Stimulated activated CD4-positive, alpha-beta T cell treated with anti-CD3 and anti-CD28 coated beads, Interleukin-4, amount 100 ng/mL, for 24 hours (primary cell): ENCODE results near the gene METTL23.

Experiments used
- DNase-seq: peaks from one replicate; pipeline ENCODE4 v3.0.0-alpha.2; 2020

Gene METTL23, protein sequence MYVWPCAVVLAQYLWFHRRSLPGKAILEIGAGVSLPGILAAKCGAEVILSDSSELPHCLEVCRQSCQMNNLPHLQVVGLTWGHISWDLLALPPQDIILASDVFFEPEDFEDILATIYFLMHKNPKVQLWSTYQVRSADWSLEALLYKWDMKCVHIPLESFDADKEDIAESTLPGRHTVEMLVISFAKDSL

DNA sequence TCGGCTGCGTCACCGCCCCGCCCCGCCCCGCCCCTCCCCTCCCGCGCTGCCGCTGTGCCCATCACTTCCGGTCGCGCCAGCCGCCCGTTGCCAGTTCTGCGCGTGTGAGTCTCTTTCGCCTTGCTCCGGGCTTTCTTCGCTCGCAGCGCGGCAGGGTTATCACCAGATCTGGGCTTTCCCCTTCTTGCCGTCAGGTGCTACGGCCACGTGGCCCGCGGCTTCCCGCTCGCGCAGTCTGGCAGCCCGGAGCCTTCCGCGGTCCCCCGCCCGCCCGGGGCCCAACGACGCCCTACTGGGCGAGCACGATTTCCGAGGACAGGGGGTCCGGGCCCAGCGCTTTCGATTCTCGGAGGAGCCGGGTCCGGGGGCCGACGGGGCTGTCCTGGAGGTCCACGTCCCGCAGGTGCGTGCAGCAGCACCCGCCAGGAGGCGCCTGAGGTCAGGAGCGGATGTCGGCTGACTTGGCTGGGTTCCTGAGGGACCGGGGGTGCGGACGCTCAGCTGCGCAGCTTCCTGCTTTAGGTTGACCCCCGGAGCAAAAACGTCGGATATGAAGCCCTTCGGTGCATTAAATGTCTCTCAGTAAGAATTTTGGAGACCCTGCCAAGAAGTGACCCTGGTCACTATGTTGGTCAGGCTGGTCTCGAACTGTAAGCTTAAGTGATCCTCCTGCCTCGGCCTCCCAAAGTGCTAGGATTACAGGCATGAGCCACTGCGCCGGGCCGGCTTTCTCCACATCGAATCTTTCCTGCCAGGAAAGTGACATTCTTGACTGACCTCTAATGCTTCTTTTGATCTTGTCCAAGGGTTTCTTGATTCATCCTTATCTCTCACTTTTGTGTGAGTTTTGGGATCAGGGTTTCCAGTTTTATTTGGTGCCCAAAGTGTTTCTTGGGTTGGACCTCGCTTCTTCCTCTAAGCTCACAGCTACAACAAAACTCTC lies at the start of gene METTL23:
Gene METTL23 (plus strand): TSS at position 64 of the 943 bp plus-strand sequence. CDS start 2,872 bp downstream, outside the sequence.
- DNase-seq = peak; percentile 82

DNA sequence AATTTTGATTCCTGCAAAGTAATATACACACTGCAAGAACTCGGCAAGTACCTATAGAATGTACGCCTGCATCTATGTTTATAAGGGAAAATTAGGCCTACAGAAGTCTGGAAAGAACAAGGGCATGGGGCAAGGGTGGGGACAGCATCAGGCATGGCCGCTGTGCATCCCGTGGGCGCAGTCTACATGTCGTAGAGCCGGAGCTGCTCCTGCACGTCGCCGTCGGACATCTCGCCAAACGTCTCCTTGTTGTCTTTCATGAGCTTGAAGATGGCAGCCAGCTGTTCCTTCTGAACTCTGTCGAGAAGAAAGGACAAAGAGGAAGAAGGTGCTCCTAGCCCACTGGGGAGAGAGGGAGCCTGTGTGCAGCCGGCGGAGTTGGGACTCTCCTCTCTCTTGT lies 49.2 kb upstream of the METTL23 start:
- no peak for DNase-seq

DNA sequence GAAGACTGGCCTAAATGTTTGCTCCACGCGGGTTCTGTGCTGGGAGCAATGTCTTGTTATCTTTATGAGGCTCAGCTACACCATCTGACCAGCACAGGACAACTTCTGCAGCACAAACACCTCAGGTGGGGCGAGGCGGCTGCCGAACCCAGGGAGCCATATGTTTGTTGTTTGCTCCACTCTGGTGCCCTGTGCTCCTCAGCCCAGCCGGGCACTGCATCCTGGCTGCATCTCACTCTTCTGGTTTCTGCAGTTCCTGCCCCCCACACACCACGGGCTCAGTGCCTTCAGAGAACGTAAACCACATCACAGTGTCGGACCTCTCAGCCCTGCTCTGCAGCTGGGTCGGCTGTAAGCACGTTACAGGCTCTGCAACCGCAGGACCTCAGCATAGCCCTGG lies 48.3 kb upstream of the METTL23 start:
- peak; percentile 20 for DNase-seq

DNA sequence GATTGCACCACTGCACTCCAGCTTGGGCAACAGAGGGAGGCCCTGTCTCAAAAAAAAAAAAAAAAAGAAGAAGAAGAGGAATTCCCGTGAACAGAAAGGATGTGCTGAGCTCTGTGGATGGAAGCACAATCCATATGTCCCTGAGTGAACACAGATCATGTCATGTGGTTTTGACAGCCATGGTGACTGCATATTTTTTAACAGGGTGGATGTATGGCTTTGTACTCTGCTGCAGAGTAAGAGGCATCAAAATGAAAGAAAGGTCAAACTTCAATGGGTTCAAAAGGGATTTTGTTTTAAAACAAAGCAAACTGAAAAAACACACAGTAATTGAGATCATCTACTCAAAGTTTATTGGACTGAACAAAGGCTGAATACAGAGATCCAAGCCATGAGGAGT lies 47.4 kb upstream of the METTL23 start:
- DNase-seq = no peak

DNA sequence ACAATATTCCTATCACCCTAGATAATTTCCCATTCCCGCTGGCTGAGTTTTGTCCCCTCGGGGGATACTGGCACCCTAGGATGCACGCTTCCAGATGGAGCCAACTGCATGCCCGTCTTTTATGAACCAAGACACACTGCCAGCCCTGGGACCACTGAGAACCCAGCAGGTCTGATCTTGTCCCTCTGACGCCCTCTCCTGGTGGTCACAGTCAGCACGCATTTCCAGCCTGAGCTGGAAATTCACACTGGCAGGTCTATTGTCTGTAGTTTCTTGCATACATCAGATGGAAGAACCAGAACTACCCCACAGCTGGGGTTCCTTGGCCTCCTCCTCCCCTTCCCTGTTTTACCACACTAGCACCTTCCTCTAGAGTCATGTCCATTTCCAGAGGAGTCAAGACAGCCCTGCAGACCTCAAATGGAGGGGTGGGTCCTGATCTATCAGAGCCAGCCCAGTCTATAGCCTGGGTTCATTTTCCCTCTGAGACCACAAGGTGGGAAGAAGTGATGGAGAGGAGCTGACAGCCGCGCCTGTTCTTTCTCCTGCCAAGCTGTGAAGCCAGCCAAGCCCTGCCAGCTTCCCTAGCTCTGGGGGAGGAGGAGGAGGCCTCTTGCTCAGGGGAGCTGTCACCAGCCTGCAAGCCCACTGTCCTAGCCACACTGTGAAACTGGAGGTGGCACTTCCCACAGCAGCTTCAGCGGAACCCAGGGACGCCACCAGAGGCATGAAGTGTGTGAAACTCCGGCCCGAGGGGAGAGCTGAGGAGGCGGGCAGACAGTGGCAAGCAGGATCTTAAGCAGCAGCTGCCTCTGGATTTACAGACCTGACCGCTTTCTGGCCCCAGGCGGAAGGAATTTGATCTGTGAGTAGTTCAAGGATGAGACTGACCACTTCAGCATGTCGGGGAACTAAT lies 45.2 kb upstream of the METTL23 start:
- peak; percentile 66 for DNase-seq

DNA sequence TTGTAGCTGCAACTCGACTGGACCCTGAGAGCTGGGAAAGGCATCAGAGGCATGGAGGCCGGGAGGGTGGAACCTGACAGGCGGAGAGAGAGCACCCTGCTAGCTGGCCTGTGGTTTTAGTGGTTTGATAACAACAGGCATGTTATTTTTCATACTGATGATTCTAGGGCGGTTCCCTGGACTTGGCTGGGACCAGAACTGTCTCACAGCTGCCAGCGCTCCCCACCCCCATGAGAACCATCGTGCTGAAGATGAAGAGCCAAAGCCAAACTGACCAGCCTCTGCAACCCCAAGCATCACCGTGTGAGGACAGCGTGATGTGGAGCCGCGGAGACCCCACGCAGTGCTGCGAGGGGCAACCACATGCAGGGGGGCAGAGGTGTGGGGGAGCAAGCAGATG lies 44.3 kb upstream of the METTL23 start:
- no peak for DNase-seq

DNA sequence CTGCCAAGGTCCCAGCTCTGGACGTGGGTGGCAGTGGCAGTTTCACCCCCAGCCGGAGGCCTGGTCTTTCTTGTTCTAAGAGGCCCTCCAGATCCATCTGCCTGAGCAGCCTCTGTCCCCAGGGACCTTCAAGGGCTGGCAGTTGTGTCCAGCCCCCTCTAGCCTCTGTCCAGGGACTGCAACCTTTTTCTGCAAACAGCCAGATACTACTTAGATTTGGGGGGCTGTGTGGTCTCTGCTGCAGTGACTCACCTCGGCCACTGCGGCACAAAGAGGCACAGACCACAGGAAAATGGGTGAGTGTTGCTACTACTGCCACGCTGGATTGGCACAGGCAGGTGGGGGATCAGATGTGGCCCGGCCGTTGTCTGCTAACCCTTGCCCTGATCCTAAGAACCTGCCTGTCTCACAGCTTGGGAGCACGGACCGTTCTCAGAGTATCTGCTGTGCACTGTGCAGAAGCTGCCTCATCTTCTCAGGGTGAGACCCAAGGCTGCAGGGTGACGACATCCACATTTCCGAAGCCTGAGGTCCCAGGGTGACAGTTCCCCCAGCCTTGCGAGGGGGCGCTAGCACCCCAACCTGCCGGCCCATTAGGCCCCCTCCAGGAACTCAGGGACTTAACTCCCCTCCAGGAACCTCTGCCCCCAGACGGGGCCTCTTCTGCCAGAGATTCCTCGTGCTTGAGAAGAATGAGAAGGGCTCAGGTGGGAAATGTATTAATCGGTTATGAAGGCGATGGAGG lies 43.5 kb upstream of the METTL23 start:
- DNase-seq = no peak

DNA sequence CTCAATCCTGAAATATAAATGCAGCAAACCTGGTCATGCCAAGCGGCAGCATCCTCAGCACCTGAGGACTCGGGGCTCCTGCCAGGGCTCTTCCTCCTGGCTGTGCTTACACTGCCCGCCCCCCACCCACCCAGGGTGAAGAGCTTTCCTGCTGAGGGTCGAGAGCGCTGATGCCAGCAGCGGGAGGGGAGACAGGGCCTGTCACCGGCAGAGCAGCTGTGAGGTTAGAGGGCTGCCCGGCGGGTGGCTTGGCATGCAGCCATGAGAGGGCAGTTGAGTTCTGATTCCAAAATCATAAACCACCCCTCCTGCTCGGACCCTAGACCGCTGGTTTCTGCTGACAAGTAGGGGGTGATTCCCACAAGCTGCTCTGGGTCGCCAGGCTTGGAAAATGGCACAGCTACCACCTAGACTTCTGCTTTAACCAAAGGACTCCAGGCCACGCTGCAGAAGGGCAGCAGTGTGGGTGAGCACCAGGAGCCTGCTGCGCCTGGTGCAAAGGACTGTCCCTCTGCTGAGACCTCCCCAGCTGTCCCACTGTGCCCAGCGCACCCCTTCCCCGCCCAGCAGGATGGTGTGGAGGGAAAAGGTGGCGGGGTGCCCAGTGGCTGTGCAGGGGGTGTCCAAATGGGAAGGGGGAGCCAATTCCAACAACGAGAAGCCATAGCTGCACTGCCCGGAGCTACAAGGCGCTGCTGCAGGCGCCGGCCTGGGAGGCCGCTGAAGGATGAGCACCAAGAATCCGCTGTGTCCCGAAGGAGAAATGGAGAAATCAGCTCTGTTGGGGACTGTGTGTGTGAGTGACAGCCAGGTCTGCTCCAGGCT lies 42.5 kb upstream of the METTL23 start:
- no peak for DNase-seq

DNA sequence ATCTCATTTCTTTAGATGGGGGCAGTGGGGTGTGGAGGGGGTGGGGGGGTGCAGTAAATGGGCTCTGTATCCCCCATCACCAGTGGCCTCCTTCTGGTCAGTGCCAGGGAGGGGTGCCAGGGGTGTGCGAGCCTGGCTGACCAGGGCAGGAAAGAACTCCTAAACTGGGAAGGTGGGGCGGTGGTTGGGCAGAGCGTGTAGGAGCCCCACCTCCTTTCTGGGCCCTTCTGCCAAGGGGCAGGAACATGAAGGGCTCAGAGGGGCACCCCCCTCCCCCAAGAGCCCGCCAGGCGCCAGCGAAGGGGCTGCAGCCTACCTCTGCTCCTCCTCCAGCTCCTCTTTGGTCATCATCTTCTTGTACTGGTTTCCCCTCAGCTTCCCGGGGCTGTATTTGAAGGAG lies 41.9 kb upstream of the METTL23 start:
- DNase-seq = no peak

DNA sequence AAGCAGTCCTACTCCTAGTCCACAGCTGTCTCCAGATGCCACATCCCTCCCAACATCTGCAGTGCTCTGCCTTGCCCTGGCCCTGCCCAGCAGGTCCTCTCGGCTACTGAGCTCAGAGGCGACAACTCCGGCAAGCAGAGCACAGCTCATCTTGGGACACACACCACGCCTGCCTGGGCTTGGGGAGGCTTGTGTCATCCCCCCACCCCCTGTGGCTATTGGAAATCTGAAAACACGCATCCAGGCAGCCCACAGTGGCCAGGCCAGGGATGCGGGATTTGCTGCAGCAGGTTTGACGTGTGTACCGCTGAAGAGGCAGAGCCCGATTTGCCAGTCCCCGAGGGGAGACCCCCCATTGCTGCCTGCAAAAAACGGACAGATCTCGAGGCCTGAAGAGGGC lies 41.3 kb upstream of the METTL23 start:
- DNase-seq = no peak

DNA sequence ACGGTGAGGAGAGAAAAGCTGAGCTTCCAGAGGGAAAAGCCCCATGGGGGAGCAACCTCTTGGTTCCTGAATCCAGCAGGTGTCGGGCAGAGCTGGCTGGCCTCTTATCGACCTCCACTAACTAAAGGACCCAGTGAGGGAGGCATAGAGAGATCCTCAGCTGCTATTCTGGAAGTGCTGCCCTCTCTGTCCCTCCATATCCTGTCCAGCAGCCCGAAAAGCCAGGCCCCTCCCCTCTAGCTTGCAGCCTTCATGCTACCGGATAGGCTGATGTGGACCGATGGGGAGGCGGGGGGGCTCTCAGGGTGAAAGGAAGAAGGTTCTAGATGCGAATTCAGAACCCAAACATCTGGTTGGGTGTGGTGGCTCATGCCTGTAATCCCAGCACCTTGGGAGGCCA lies 40.8 kb upstream of the METTL23 start:
- no peak for DNase-seq

DNA sequence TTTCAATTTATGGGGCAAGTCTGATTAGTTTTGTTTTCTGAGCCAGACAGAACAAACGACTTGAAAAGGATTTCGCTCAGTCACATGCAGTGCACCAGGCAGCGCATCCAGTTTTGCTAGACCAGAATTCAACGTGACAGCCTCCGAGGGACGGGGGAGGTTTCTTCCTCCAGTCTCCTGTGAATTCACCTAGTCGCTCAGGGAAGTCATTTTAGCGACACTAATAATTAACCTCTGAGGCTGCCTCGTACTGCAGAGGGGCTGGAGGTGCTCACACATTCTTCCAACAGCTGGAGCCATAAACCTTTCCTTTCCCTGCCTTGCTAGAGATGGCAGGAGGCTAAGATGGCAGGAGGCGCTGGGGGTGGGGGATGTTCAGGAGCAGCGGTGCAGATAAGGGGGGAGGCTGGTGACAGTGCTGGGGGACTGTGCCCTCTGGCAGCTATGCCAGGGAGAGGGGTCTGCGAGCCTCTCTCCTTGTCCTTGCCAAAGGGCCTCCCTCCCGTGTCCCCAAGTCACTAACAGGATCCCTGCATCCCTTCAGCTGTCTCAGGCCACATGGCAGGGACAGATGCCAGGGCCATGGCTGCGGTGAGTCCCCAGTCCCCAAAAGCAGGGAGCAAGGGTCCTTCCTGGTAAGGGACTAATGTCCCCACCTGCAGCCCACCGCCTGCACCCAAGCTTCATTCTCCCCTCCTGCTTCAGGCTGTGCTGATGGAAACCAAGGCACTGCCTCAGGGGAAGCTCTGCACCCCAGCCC lies 39.9 kb upstream of the METTL23 start:
- no peak for DNase-seq

DNA sequence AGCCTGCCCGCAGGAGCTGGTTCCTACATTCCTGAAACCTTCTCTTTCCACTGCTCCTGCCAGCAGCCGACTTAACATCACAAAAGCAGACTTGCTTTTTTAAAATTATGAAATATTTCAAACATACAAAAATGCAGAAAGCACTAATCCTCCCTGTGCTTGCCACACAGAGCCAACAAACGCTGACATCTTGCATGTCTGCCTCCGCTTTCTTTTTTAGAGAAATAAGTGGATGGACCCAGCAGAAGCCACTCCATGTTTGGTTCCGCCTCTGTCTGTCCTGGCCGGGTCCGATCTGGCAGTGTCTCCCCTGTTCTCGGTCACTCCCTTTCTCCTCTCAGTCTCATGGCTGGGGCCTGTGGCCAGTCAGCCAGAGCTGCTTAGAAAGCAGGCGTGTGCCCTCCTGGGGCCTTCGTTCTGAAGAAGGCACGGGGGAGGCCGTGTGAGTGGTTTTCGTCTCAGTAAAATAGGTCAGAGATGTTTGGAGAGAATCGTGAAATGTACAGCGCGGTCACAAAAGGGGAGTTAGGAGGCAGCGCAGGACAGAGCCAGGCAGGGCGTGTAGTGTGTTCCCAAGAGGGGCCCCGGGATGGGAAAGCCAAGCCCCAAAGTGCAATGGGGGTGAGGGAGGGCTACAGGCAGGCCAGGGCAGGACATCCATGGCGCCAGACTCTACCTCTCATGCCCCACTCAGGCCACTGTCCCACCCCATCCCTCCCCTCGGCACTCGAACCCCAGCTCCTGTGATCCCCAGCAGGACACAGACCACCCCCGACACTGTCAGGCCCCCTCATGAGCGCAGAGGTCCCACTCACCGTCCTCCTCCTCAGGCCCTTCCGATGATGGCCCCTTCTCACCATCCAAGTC lies 39.1 kb upstream of the METTL23 start:
- DNase-seq = no peak

DNA sequence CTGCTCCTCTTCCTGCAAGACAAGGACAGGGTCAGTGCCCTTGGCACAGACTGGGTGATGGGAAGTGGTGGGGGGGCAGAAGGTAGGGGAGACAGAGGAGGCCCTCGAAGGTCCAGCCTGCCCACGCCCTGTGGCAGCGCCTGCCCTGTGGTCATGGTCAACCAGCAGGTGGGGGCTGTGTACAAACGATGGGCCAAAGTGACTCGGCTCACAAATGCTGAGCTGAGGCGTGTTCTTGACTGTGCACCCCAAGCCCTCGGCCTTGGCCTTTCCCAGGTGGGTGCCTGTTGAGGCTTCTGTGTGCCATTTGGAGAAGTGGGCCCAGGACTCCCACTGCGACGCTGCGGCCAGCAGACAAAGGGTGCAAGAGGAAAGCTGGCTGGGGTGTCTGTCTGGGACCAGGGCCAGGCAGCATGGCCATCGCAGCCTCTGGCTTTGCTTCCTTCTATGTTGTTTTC lies 38.4 kb upstream of the METTL23 start:
- no peak for DNase-seq

DNA sequence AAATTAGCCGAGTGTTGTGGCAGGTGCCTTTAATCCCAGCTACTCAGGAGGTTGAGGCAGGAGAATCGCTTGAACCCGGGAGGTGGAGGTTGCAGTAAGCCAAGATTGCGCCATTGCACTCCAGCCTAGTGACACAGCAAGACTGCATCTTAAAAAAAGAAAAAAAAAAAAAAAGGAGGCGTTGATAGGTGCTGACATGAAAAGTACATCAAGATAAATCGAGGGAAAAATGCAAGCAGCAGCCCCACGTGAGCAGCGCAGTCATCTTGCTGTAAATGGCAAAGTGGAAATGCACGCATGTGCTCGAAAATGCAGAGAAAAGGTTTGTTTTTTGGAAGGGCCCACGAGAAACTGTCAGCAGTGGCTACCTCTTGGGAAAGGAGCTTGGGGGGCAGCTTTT lies 36.8 kb upstream of the METTL23 start:
- no peak for DNase-seq

DNA sequence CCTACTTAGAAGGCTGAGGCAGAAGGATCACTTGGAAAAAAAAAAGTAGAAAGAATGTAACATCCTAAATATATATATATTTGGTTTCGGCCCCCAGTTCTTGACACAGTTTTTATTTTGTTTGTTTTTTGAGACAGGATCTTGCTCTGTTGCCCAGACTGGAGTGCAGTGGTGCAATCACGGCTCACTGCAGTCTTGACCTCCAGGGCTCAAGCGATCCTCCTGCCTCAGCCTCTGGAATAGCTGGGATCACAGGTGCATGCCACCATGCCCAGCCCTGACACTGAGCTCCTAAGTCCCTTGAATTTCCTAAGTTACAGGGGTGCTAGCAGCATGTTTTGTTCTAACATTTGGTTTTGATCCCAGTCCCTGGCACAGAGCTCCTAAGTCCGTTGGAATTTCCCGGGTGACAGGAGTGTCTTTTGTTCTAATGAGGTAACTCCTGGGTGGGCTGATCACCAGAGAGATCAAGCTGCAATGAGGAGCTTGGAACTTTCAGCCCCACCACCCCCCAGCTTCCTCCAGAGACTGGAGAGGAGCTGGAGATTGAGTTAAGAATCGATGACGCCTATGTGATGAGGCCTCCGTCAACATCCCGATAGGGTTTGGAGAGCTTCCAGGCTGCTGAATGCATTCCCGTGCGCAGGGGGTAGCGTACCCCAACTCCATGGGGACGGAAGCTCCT lies 35.9 kb upstream of the METTL23 start:
- no peak for DNase-seq

DNA sequence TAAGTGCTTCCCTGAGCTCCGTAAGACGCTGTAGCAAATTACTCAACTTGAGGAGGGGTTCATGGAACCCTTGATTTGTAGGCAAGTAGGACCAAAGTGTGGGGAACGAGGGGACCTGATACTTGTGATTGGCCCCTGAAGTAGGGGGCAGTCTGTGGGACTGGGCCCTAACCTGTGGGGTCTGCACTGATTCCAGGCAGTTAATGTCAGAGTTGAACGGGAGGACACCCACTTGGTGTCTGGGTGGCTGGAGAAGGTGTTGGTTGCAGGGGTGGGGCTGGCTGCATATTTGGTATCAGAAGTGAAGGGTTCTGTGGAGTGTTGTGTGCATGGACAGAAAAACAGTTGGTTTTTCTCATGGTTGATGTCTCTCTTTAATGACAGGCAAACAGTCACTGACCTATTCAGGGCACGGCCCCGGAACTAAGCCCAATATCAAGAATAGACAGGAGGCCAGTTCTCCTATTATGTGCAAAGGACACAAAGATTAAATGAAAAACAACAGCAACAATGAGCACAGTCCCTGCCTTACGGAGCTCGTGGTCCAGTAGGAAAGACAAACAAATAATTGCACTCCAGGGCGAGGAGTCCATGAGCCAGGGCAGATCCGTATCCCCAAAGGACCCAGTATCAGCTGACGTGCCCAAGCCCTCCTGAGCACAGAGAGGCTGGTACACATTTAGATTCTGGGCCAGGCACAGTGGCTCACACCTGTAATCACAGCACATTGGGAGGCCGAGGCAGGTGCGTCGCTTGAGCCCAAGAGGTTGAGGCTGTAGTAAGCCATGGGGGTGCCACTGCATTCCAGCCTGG lies 35.1 kb upstream of the METTL23 start:
- no peak for DNase-seq
